HG03520 (cell line): ENCODE results near the gene ITM2C.

Experiments used
- ATAC-seq: cut with Tn5 transposase; IDR thresholded peaks from one replicate; pipeline ENCODE4 v1.9.1; 2021; ENCODE audit warnings: mild to moderate bottlenecking, moderate library complexity; ENCODE audit not compliant: unreplicated experiment

Gene ITM2C

GRCh38 chr2:230889911-230890601 lies 25.3 kb downstream of the ITM2C start:
- ATAC-seq: no peak

- ATAC-seq: no peak
These were observed 25.9 kb downstream of the ITM2C start for GRCh38 chr2:230890646-230891045.

- no peak for ATAC-seq
These were observed 26.3 kb downstream of the ITM2C start for GRCh38 chr2:230891064-230891463.

- no peak for ATAC-seq
These were observed 26.8 kb downstream of the ITM2C start for GRCh38 chr2:230891509-230891908.

- ATAC-seq: peak; percentile 50
These were observed 28.6 kb downstream of the ITM2C start for GRCh38 chr2:230893338-230893737.

GRCh38 chr2:230893841-230894781 lies 29.4 kb downstream of the ITM2C start:
- ATAC-seq: no peak

- no peak for ATAC-seq
These were observed 31.0 kb downstream of the ITM2C start for GRCh38 chr2:230895536-230896345.

GRCh38 chr2:230896346-230897115 lies 31.8 kb downstream of the ITM2C start:
- no peak for ATAC-seq

GRCh38 chr2:230898016-230898712 lies 33.4 kb downstream of the ITM2C start:
- no peak for ATAC-seq

GRCh38 chr2:230898713-230899091 lies 34.0 kb downstream of the ITM2C start:
- no peak for ATAC-seq

GRCh38 chr2:230899287-230899686 lies 34.5 kb downstream of the ITM2C start:
- ATAC-seq: no peak

- ATAC-seq: no peak
These were observed 35.0 kb downstream of the ITM2C start for GRCh38 chr2:230899786-230900185.

- ATAC-seq: no peak
These were observed 35.7 kb downstream of the ITM2C start for GRCh38 chr2:230900336-230900995.

- no peak for ATAC-seq
These were observed 36.3 kb downstream of the ITM2C start for GRCh38 chr2:230901006-230901405.

GRCh38 chr2:230902180-230902899 lies 37.6 kb downstream of the ITM2C start:
- peak; percentile 59 for ATAC-seq

- no peak for ATAC-seq
These were observed 38.7 kb downstream of the ITM2C start for GRCh38 chr2:230903231-230904150.

- no peak for ATAC-seq
These were observed 40.2 kb downstream of the ITM2C start for GRCh38 chr2:230904856-230905447.
